GM21526 (cell line): ENCODE results near the gene SLFN12L.
"Not testable (repeated sequence)": the region's sequence is repeated elsewhere in the genome, so short reads cannot be mapped to it uniquely, and the experiment has no call there.

Source experiments
- ATAC-seq: cut with Tn5 transposase; IDR thresholded peaks from one replicate; pipeline ENCODE4 v1.9.1; 2021; ENCODE audit warnings: moderate library complexity; ENCODE audit not compliant: unreplicated experiment, low FRiP score

Gene SLFN12L

GRCh38 chr17:35543856-35544255 lies 6.4 kb upstream of the SLFN12L start:
- no peak for ATAC-seq

- no peak for ATAC-seq
These were observed 5.5 kb upstream of the SLFN12L start for GRCh38 chr17:35542990-35543389.

GRCh38 chr17:35541434-35541833 lies 4.0 kb upstream of the SLFN12L start:
- ATAC-seq: no peak

GRCh38 chr17:35540589-35541404 lies 3.3 kb upstream of the SLFN12L start:
- ATAC-seq: no peak

GRCh38 chr17:35539659-35540026 lies 2.2 kb upstream of the SLFN12L start:
- no peak for ATAC-seq

- ATAC-seq: no peak
These were observed 760 bp downstream of the SLFN12L start for GRCh38 chr17:35536664-35537171.

GRCh38 chr17:35535406-35535805 lies 2.1 kb downstream of the SLFN12L start:
- not testable (repeated sequence) for ATAC-seq

- no peak for ATAC-seq
These were observed 2.8 kb downstream of the SLFN12L start for GRCh38 chr17:35534576-35535093.

GRCh38 chr17:35531160-35531559 lies 6.3 kb downstream of the SLFN12L start:
- no peak for ATAC-seq

- no peak for ATAC-seq
These were observed 7.6 kb downstream of the SLFN12L start for GRCh38 chr17:35529866-35530265.

- ATAC-seq: not testable (repeated sequence)
These were observed 8.2 kb downstream of the SLFN12L start for GRCh38 chr17:35529326-35529725.

GRCh38 chr17:35523296-35523695 lies 14.2 kb downstream of the SLFN12L start:
- no peak for ATAC-seq

GRCh38 chr17:35521654-35522256 lies 15.7 kb downstream of the SLFN12L start:
- not testable (repeated sequence) for ATAC-seq

- ATAC-seq: no peak
These were observed 16.3 kb downstream of the SLFN12L start for GRCh38 chr17:35521150-35521549.

GRCh38 chr17:35519906-35520442 lies 17.5 kb downstream of the SLFN12L start:
- ATAC-seq: no peak

GRCh38 chr17:35519439-35519838 lies 18.0 kb downstream of the SLFN12L start:
- no peak for ATAC-seq

- ATAC-seq: not testable (repeated sequence)
These were observed 19.0 kb downstream of the SLFN12L start for GRCh38 chr17:35518431-35518830.

GRCh38 chr17:35515027-35515426 lies 22.5 kb downstream of the SLFN12L start:
- ATAC-seq: no peak

- no peak for ATAC-seq
These were observed 22.9 kb downstream of the SLFN12L start for GRCh38 chr17:35514564-35514963.

GRCh38 chr17:35510052-35510451 lies 27.4 kb downstream of the SLFN12L start:
- no peak for ATAC-seq

GRCh38 chr17:35507714-35508113 lies 29.8 kb downstream of the SLFN12L start:
- ATAC-seq: not testable (repeated sequence)
